ENCODE measurements around the gene LRRC14B.

DNA sequence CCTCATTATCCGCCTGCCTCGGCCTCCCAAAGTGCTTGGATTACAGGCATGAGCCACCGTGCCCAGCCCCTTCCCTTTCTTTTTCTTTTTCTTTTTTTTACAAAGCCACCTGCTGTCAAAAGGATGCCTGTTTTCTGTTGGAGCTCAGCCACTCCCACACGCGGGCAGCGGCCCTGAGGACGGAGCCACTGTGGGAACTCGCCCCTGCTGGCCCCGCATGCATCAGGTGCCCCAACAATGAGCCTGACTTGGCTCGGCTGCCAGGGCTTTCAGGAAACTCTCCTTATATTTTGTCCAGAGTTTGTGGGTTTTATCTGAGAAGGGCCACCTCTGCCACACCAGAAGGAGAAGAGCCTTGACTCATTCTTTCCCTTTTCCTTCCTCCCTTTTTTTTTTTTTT is 37.1 kb upstream of the LRRC14B start:
- TF ChIP-seq, protein P1, sequence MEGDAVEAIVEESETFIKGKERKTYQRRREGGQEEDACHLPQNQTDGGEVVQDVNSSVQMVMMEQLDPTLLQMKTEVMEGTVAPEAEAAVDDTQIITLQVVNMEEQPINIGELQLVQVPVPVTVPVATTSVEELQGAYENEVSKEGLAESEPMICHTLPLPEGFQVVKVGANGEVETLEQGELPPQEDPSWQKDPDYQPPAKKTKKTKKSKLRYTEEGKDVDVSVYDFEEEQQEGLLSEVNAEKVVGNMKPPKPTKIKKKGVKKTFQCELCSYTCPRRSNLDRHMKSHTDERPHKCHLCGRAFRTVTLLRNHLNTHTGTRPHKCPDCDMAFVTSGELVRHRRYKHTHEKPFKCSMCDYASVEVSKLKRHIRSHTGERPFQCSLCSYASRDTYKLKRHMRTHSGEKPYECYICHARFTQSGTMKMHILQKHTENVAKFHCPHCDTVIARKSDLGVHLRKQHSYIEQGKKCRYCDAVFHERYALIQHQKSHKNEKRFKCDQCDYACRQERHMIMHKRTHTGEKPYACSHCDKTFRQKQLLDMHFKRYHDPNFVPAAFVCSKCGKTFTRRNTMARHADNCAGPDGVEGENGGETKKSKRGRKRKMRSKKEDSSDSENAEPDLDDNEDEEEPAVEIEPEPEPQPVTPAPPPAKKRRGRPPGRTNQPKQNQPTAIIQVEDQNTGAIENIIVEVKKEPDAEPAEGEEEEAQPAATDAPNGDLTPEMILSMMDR (optimal IDR thresholded peaks at IDR 0.05 in 1 of 3, IDR thresholded peaks at IDR 0.05 in 1 of 3, conservative IDR thresholded peaks at IDR 0.05 in 1 of 3; ENCODE audit: extremely low read depth in 1 of 3, insufficient read depth in 2 of 3, low read length in 3 of 3) = no peak
- TF ChIP-seq EZH2 (IDR thresholded peaks at IDR 0.05; ENCODE audit: low read length) = no peak
